Spleen (tissue), 11 donors: ENCODE results near the gene TTC3. TPM values are rescaled to one million over a fixed set of nuclear protein-coding genes. Genes with fewer than 3 reads are reported as not detected.

ENCODE experiments used
- DNase-seq: peaks from one replicate; pipeline ENCODE4 v3.0.0-alpha.2; 2020
- H3K27ac ChIP-seq, 8 donors: fragments of 200-600 bp; sonication (generic) in 7 of 8; 1 replicate in 4 of 8; 2 replicates in 4 of 8; pipeline versions ENCODE4 v1.5.0 to v1.8.0; 2016 to 2021; ENCODE audit warnings: inconsistent platforms in 4 of 8, mild to moderate bottlenecking in 4 of 8, moderate library complexity in 1 of 8
- H3K27me3 ChIP-seq, 7 donors: fragments of 200-600 bp; sonication (generic) in 6 of 7; replicated peaks in 1 of 7; 1 replicate in 4 of 7; 2 replicates in 3 of 7; pipeline versions ENCODE4 v1.5.0 to v1.8.0; 2016 to 2021; ENCODE audit warnings: inconsistent platforms in 3 of 7, mild to moderate bottlenecking in 1 of 7
- H3K36me3 ChIP-seq, 6 donors: fragments of 200-600 bp; sonication (generic) in 5 of 6; 1 replicate in 4 of 6; 2 replicates in 2 of 6; pipeline versions ENCODE4 v1.5.0 to v1.8.0; 2016 to 2021; ENCODE audit warnings: inconsistent platforms in 2 of 6
- H3K4me1 ChIP-seq, 6 donors: fragments of 200-600 bp; sonication (generic) in 5 of 6; 1 replicate in 3 of 6; 2 replicates in 3 of 6; pipeline versions ENCODE4 v1.5.0 to v1.8.0; 2016 to 2021; ENCODE audit warnings: inconsistent platforms in 3 of 6
- H3K4me3 ChIP-seq, 8 donors: fragments of 200-600 bp; sonication (generic) in 7 of 8; 1 replicate in 4 of 8; 2 replicates in 4 of 8; pipeline versions ENCODE4 v1.5.0 to v1.8.0; 2016 to 2021; ENCODE audit warnings: inconsistent platforms in 4 of 8, mild to moderate bottlenecking in 4 of 8, moderate library complexity in 2 of 8
- H3K9me3 ChIP-seq, 8 donors: fragments of 200-600 bp; sonication (generic) in 7 of 8; 1 replicate in 4 of 8; 2 replicates in 4 of 8; pipeline versions ENCODE4 v1.5.0 to v1.8.0; 2016 to 2021; ENCODE audit warnings: inconsistent platforms in 4 of 8
- CTCF ChIP-seq, 11 experiments: fragments of 200-600 bp in 7 of 11; fragments of 450-650 bp in 4 of 11; sonication (generic) in 4 of 11; IDR thresholded peaks in 8 of 11; conservative IDR thresholded peaks in 3 of 11; 1 replicate in 7 of 11; 2 replicates in 4 of 11; pipeline versions ENCODE4 v1.4.0 to v1.8.0; 2016 to 2021; ENCODE audit warnings: antibody characterized with exemption in 11 of 11, inconsistent platforms in 4 of 11, mild to moderate bottlenecking in 1 of 11
- POLR2A ChIP-seq, 3 donors: fragments of 450-650 bp; IDR thresholded peaks; one replicate each; pipeline ENCODE4 v1.5.1; 2017; ENCODE audit warnings: antibody characterized with exemption in 3 of 3, mild to moderate bottlenecking in 1 of 3
- POLR2AphosphoS5 ChIP-seq, 3 donors: sonication (generic); formaldehyde crosslinking; IDR thresholded peaks; one replicate each; pipeline ENCODE4 v1.5.1; 2017; ENCODE audit warnings: antibody characterized with exemption in 3 of 3
- WGBS, 5 donors: extraction: QIAGEN DNeasy Blood & Tissue Kit in 3 of 5; methylation state at CpG; one replicate each; pipeline versions ENCODE4 v1.1.5 to v1.1.7; 2013 to 2018; 5-methylcytosine and 5-hydroxymethylcytosine counted together
- intact Hi-C: fragments of 100-400 bp; cut with DNase I; formaldehyde crosslinking; loops from one replicate; pipeline ENCODE4 v1.15.0; 2023; ENCODE audit warnings: low total_unique reads
- polyA plus RNA-seq, 3 donors: library from polyadenylated mRNA; stranded (reverse); fragments of 200-250 nt; gene quantifications; one replicate each; pipeline ENCODE4 v1.2.1, GENCODE V29; 2013
- total RNA-seq, 7 donors: library from RNA; depleted of rRNA in 3 of 7; stranded (reverse); fragments of >200 nt in 3 of 7; fragmentation: NEBNext Ultra II Directional in 4 of 7; extraction: Animal tissue kit (Norgen Biotek cat#: 25700) in 4 of 7; gene quantifications; one replicate each; pipeline versions ENCODE4 v1.1.0 to v1.2.1, GENCODE V29; 2016 to 2021
- donor health status: healthy with polysubstance abuse.
- donor health status: DM: no; HTN: no; CAD: no; lungs with moderate emphysema.
- donor health status: DM: no; HTN: no; CAD: no.
- donor health status: Bipolar disorder and iron deficiency.
- donor health status: healthy.
- donor health status: DM: no; HTN: no; CAD: no.
- donor health status: DM: yes; HTN: yes; CAD: no.

TTC3 gene
- total and polyA plus RNA-seq, 10 donors, result 16.0 to 143 (median 80.7) TPM

- Histone ChIP-seq H3K9me3 (no peaks in the 10 kb centered on the region), H3K4me3 (no peak overlapping the region), H3K4me1 (peaks cover 6 to 58% (median 32%) of the 10 kb centered on the region in 6 donors), H3K27me3 (no peaks in the 10 kb centered on the region), H3K27ac (peak overlapping the region in 3 of 8 donors; percentile 47 to 66 (median 60)), H3K36me3 (peaks cover 2 to 61% (median 47%) of the 10 kb centered on the region in 6 donors)
- no peak for DNase-seq
- 70 to 86% (median 78%) methylated on average over 2 of the region's 2 CpGs for WGBS, 5 donors
- intact Hi-C loops, result no loop called here
- TF ChIP-seq POLR2AphosphoS5 (IDR thresholded peaks at IDR 0.05) (no peak), CTCF (IDR thresholded peaks at IDR 0.05 in 8 of 11, conservative IDR thresholded peaks at IDR 0.05 in 3 of 11) (no peak)
These were observed 150.8 kb downstream of the TTC3 start for GRCh38 chr21:37223804-37224345.

- intact Hi-C loops, result no loop called here
- no peak for DNase-seq
- peak overlapping the region in 4 of 8 donors; percentile 12 to 66 (median 54) for H3K27ac ChIP-seq
These were observed 152.1 kb downstream of the TTC3 start for GRCh38 chr21:37224861-37225839.

GRCh38 chr21:37226041-37226920, 153.2 kb downstream of the TTC3 start:
- no peaks in the 10 kb centered on the region for H3K27me3 ChIP-seq
- peaks cover 0 to 40% (median 19%) of the 10 kb centered on the region in 6 donors for H3K4me1 ChIP-seq
- H3K9me3 ChIP-seq, result no peaks in the 10 kb centered on the region
- no peak for DNase-seq
- peaks cover 2 to 85% (median 68%) of the 10 kb centered on the region in 6 donors for H3K36me3 ChIP-seq
- no peak overlapping the region for H3K4me3 ChIP-seq
- 73 to 85% (median 82%) methylated on average over 13 to 18 of the region's 18 CpGs for WGBS, 5 donors
- TF ChIP-seq CTCF (IDR thresholded peaks at IDR 0.05 in 8 of 11, conservative IDR thresholded peaks at IDR 0.05 in 3 of 11), result no peak
- peak in 1 of 3 donors; percentile 12 for TF ChIP-seq POLR2AphosphoS5 (IDR thresholded peaks at IDR 0.05)
- intact Hi-C loops, result no loop called here
- peak overlapping the region in 3 of 8 donors; percentile 47 to 66 (median 60) for H3K27ac ChIP-seq

More at GRCh38 chr21:37224861-37225839, 152.1 kb downstream of the TTC3 start:
- Histone ChIP-seq H3K4me1 (peaks cover 2 to 50% (median 26%) of the 10 kb centered on the region in 6 donors), H3K4me3 (peak overlapping the region in 1 of 8 donors; percentile 11), H3K36me3 (peaks cover 2 to 74% (median 59%) of the 10 kb centered on the region in 6 donors), H3K27me3 (no peaks in the 10 kb centered on the region), H3K9me3 (no peaks in the 10 kb centered on the region)
- 43 to 63% (median 48%) methylated on average over 21 of the region's 21 CpGs for WGBS, 5 donors
- TF ChIP-seq POLR2A (IDR thresholded peaks at IDR 0.05), result no peak
- TF ChIP-seq CTCF (IDR thresholded peaks at IDR 0.05 in 8 of 11, conservative IDR thresholded peaks at IDR 0.05 in 3 of 11), result no peak
- TF ChIP-seq POLR2AphosphoS5 (IDR thresholded peaks at IDR 0.05), result peak in 2 of 3 donors; percentile 5 to 15
